ENCODE data around the gene LIPG. TPM values are rescaled to one million over a fixed set of nuclear protein-coding genes. Genes with fewer than 3 reads are reported as not detected.
"Not testable (repeated sequence)": the region's sequence is repeated elsewhere in the genome, so short reads cannot be mapped to it uniquely, and the experiment has no call there.

The LIPG gene
- total and polyA plus RNA-seq, 2 donors: 1.8 to 4.2 TPM

GRCh38 chr18:49521216-49521835, 40.5 kb upstream of the LIPG start:
- H3K4me1 ChIP-seq (ENCODE audit: control insufficient read depth in 2 of 2, insufficient read depth in 2 of 2, low read length in 2 of 2): no peaks in the 10 kb centered on the region
- H3K4me3 ChIP-seq (ENCODE audit: low read length in 2 of 2): no peak overlapping the region
- H3K27ac ChIP-seq (ENCODE audit: low read depth in 1 of 2, low read length in 1 of 2): no peak overlapping the region
- no peaks in the 10 kb centered on the region for H3K36me3 ChIP-seq (ENCODE audit: control insufficient read depth in 2 of 2, insufficient read depth in 2 of 2, low read length in 1 of 2)
- H3K9me3 ChIP-seq (ENCODE audit: control insufficient read depth in 2 of 2, insufficient read depth in 1 of 2, low read length in 1 of 2): no peaks in the 10 kb centered on the region
- 98% methylated on average over 7 of the region's 7 CpGs for WGBS
- no peak for DNase-seq (ENCODE audit: low read depth in 6 of 9, low spot score in 9 of 9)
- H3K27me3 ChIP-seq (ENCODE audit: control insufficient read depth in 2 of 2, insufficient read depth in 1 of 2, low read length in 1 of 2): peaks cover 0 to 3% of the 10 kb centered on the region in 2 donors

- H3K27me3 ChIP-seq (ENCODE audit: control insufficient read depth in 2 of 2, insufficient read depth in 1 of 2, low read length in 1 of 2); H3K27ac ChIP-seq (ENCODE audit: low read depth in 1 of 2, low read length in 1 of 2); H3K4me1 ChIP-seq (ENCODE audit: control insufficient read depth in 2 of 2, insufficient read depth in 2 of 2, low read length in 2 of 2); H3K9me3 ChIP-seq (ENCODE audit: control insufficient read depth in 2 of 2, insufficient read depth in 1 of 2, low read length in 1 of 2); H3K4me3 ChIP-seq (ENCODE audit: low read length in 2 of 2); H3K36me3 ChIP-seq (ENCODE audit: control insufficient read depth in 2 of 2, insufficient read depth in 2 of 2, low read length in 1 of 2); DNase-seq (ENCODE audit: low read depth in 6 of 9, low spot score in 9 of 9): not testable (repeated sequence)
- WGBS: 97% methylated on average over 7 of the region's 7 CpGs
These were observed 38.2 kb upstream of the LIPG start for GRCh38 chr18:49523580-49524093.

GRCh38 chr18:49524349-49524748, 37.5 kb upstream of the LIPG start:
- H3K9me3 ChIP-seq (ENCODE audit: control insufficient read depth in 2 of 2, insufficient read depth in 1 of 2, low read length in 1 of 2): no peaks in the 10 kb centered on the region
- no peaks in the 10 kb centered on the region for H3K36me3 ChIP-seq (ENCODE audit: control insufficient read depth in 2 of 2, insufficient read depth in 2 of 2, low read length in 1 of 2)
- no peaks in the 10 kb centered on the region for H3K27me3 ChIP-seq (ENCODE audit: control insufficient read depth in 2 of 2, insufficient read depth in 1 of 2, low read length in 1 of 2)
- H3K27ac ChIP-seq (ENCODE audit: low read depth in 1 of 2, low read length in 1 of 2): no peak overlapping the region
- DNase-seq (ENCODE audit: low read depth in 6 of 9, low spot score in 9 of 9): no peak
- no peaks in the 10 kb centered on the region for H3K4me1 ChIP-seq (ENCODE audit: control insufficient read depth in 2 of 2, insufficient read depth in 2 of 2, low read length in 2 of 2)
- 94% methylated on average over 2 of the region's 2 CpGs for WGBS
- H3K4me3 ChIP-seq (ENCODE audit: low read length in 2 of 2): no peak overlapping the region

GRCh38 chr18:49524951-49525350, 36.9 kb upstream of the LIPG start:
- Histone ChIP-seq H3K36me3 (ENCODE audit: control insufficient read depth in 2 of 2, insufficient read depth in 2 of 2, low read length in 1 of 2) (no peaks in the 10 kb centered on the region), H3K4me1 (ENCODE audit: control insufficient read depth in 2 of 2, insufficient read depth in 2 of 2, low read length in 2 of 2) (no peaks in the 10 kb centered on the region), H3K4me3 (ENCODE audit: low read length in 2 of 2) (no peak overlapping the region), H3K27me3 (ENCODE audit: control insufficient read depth in 2 of 2, insufficient read depth in 1 of 2, low read length in 1 of 2) (no peaks in the 10 kb centered on the region), H3K27ac (ENCODE audit: low read depth in 1 of 2, low read length in 1 of 2) (no peak overlapping the region), H3K9me3 (ENCODE audit: control insufficient read depth in 2 of 2, insufficient read depth in 1 of 2, low read length in 1 of 2) (no peaks in the 10 kb centered on the region)
- DNase-seq (ENCODE audit: low read depth in 6 of 9, low spot score in 9 of 9): no peak
- 95% methylated on average over 2 of the region's 2 CpGs for WGBS

GRCh38 chr18:49525981-49526380, 35.9 kb upstream of the LIPG start:
- H3K27me3 ChIP-seq (ENCODE audit: control insufficient read depth in 2 of 2, insufficient read depth in 1 of 2, low read length in 1 of 2): no peaks in the 10 kb centered on the region
- no peaks in the 10 kb centered on the region for H3K9me3 ChIP-seq (ENCODE audit: control insufficient read depth in 2 of 2, insufficient read depth in 1 of 2, low read length in 1 of 2)
- no peak overlapping the region for H3K4me3 ChIP-seq (ENCODE audit: low read length in 2 of 2)
- no peak for DNase-seq (ENCODE audit: low read depth in 6 of 9, low spot score in 9 of 9)
- WGBS: 98% methylated on average over 2 of the region's 2 CpGs
- H3K36me3 ChIP-seq (ENCODE audit: control insufficient read depth in 2 of 2, insufficient read depth in 2 of 2, low read length in 1 of 2): no peaks in the 10 kb centered on the region
- H3K4me1 ChIP-seq (ENCODE audit: control insufficient read depth in 2 of 2, insufficient read depth in 2 of 2, low read length in 2 of 2): no peaks in the 10 kb centered on the region
- no peak overlapping the region for H3K27ac ChIP-seq (ENCODE audit: low read depth in 1 of 2, low read length in 1 of 2)

GRCh38 chr18:49527631-49528327, 34.1 kb upstream of the LIPG start:
- WGBS: 75% methylated on average over 8 of the region's 8 CpGs
- DNase-seq (ENCODE audit: low read depth in 6 of 9, low spot score in 9 of 9): no peak
- no peaks in the 10 kb centered on the region for H3K27me3 ChIP-seq (ENCODE audit: control insufficient read depth in 2 of 2, insufficient read depth in 1 of 2, low read length in 1 of 2)

GRCh38 chr18:49529596-49529995, 32.3 kb upstream of the LIPG start:
- no peaks in the 10 kb centered on the region for H3K9me3 ChIP-seq (ENCODE audit: control insufficient read depth in 2 of 2, insufficient read depth in 1 of 2, low read length in 1 of 2)
- H3K27me3 ChIP-seq (ENCODE audit: control insufficient read depth in 2 of 2, insufficient read depth in 1 of 2, low read length in 1 of 2): no peaks in the 10 kb centered on the region
- H3K27ac ChIP-seq (ENCODE audit: low read depth in 1 of 2, low read length in 1 of 2): no peak overlapping the region
- no peaks in the 10 kb centered on the region for H3K36me3 ChIP-seq (ENCODE audit: control insufficient read depth in 2 of 2, insufficient read depth in 2 of 2, low read length in 1 of 2)
- 80% methylated on average over 3 of the region's 3 CpGs for WGBS
- no peak for DNase-seq (ENCODE audit: low read depth in 6 of 9, low spot score in 9 of 9)
- H3K4me3 ChIP-seq (ENCODE audit: low read length in 2 of 2): no peak overlapping the region
- no peaks in the 10 kb centered on the region for H3K4me1 ChIP-seq (ENCODE audit: control insufficient read depth in 2 of 2, insufficient read depth in 2 of 2, low read length in 2 of 2)

More at GRCh38 chr18:49527631-49528327, 34.1 kb upstream of the LIPG start:
- Histone ChIP-seq H3K9me3 (ENCODE audit: control insufficient read depth in 2 of 2, insufficient read depth in 1 of 2, low read length in 1 of 2) (no peaks in the 10 kb centered on the region), H3K4me1 (ENCODE audit: control insufficient read depth in 2 of 2, insufficient read depth in 2 of 2, low read length in 2 of 2) (no peaks in the 10 kb centered on the region), H3K4me3 (ENCODE audit: low read length in 2 of 2) (no peak overlapping the region), H3K36me3 (ENCODE audit: control insufficient read depth in 2 of 2, insufficient read depth in 2 of 2, low read length in 1 of 2) (no peaks in the 10 kb centered on the region), H3K27ac (ENCODE audit: low read depth in 1 of 2, low read length in 1 of 2) (no peak overlapping the region)

GRCh38 chr18:49531678-49532153, 30.1 kb upstream of the LIPG start:
- Histone ChIP-seq H3K27me3 (ENCODE audit: control insufficient read depth in 2 of 2, insufficient read depth in 1 of 2, low read length in 1 of 2) (no peaks in the 10 kb centered on the region), H3K4me3 (ENCODE audit: low read length in 2 of 2) (no peak overlapping the region), H3K36me3 (ENCODE audit: control insufficient read depth in 2 of 2, insufficient read depth in 2 of 2, low read length in 1 of 2) (no peaks in the 10 kb centered on the region), H3K27ac (ENCODE audit: low read depth in 1 of 2, low read length in 1 of 2) (no peak overlapping the region), H3K4me1 (ENCODE audit: control insufficient read depth in 2 of 2, insufficient read depth in 2 of 2, low read length in 2 of 2) (no peaks in the 10 kb centered on the region), H3K9me3 (ENCODE audit: control insufficient read depth in 2 of 2, insufficient read depth in 1 of 2, low read length in 1 of 2) (no peaks in the 10 kb centered on the region)
- DNase-seq (ENCODE audit: low read depth in 6 of 9, low spot score in 9 of 9): no peak
- 78% methylated on average over 10 of the region's 10 CpGs for WGBS

GRCh38 chr18:49534846-49535601, 26.8 kb upstream of the LIPG start:
- Histone ChIP-seq H3K36me3 (ENCODE audit: control insufficient read depth in 2 of 2, insufficient read depth in 2 of 2, low read length in 1 of 2) (no peaks in the 10 kb centered on the region), H3K27me3 (ENCODE audit: control insufficient read depth in 2 of 2, insufficient read depth in 1 of 2, low read length in 1 of 2) (no peaks in the 10 kb centered on the region), H3K27ac (ENCODE audit: low read depth in 1 of 2, low read length in 1 of 2) (no peak overlapping the region), H3K4me3 (ENCODE audit: low read length in 2 of 2) (no peak overlapping the region), H3K4me1 (ENCODE audit: control insufficient read depth in 2 of 2, insufficient read depth in 2 of 2, low read length in 2 of 2) (no peaks in the 10 kb centered on the region), H3K9me3 (ENCODE audit: control insufficient read depth in 2 of 2, insufficient read depth in 1 of 2, low read length in 1 of 2) (no peaks in the 10 kb centered on the region)
- WGBS: 95% methylated on average over 1 of the region's 1 CpG
- DNase-seq (ENCODE audit: low read depth in 6 of 9, low spot score in 9 of 9): no peak

Data from thymus (tissue), 11 donors.